ENCODE data around the gene DUSP2.

The DUSP2 gene, protein sequence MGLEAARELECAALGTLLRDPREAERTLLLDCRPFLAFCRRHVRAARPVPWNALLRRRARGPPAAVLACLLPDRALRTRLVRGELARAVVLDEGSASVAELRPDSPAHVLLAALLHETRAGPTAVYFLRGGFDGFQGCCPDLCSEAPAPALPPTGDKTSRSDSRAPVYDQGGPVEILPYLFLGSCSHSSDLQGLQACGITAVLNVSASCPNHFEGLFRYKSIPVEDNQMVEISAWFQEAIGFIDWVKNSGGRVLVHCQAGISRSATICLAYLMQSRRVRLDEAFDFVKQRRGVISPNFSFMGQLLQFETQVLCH

DNA sequence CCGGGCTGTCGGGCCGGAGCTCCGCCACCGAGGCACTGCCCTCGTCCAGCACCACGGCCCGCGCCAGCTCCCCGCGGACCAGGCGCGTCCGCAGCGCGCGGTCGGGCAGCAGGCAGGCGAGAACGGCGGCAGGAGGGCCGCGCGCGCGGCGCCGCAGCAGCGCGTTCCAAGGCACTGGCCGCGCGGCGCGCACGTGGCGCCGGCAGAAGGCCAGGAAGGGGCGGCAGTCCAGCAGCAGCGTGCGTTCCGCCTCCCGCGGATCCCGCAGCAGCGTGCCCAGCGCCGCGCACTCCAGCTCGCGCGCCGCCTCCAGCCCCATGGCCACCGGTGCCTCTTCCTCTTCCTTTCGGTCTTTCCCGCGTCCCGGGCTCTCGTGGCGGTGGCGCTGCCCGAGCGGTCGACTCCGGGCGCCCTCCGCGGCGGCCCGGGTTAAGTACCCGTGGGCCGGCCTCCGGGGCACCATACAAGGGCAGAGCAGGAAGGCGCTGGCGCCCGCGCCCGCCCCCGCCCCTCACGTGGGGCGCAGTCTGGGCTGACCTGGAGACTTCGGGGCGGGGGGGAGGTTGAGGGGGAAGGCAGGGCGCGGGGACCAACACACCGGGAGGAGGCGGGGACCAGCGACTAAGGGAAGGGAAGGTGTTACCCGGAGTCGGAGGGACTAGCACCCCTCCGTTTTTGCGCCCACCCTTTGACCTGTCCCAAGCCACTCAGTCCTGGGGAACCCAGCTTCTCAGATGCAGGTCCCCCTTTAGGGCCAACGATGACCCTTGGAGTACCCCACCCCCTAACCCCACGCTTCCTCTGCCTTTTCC is at the start of gene DUSP2:
TSS of gene DUSP2 (minus strand) at position 405 of the 812 bp plus-strand sequence. CDS start at position 319, 86 bp downstream.
- DNase-seq (peak; percentile 93), ATAC-seq (peak; percentile 60)

DNA sequence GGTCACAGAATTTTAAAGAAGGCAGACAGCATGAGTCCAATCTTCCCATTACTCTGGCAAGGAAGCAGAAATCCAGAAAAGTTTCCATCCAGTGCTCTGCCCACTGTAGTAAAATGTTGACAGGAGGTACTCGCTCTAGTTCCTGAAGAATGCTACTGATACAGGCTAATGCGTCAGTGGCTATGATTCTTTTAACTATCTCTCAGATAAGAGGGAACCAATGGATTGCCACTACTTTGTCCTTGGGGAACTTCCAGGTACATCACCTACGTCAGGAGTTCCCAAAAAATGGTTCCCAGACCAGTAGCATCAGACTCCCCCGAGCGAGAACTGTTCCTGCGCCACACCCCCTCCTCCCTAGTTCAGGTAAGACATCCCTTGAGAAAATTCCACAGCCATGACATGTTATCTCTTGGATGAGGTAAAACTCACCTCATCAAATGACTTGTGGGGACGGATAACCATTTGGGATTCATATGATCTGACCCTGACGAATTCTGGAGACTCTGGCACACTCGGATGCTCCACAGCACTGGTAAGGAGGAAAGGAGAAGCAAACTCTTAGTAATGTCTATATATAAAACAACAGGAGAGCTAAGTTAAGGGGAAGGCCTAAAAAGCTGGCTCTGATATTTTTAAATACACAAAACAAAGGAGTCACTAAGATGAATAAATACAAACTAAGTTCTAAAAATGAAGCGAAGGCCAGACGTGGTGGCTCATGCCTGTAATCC is 46.9 kb upstream of the DUSP2 start:
- ATAC-seq (no peak), DNase-seq (no peak)

DNA sequence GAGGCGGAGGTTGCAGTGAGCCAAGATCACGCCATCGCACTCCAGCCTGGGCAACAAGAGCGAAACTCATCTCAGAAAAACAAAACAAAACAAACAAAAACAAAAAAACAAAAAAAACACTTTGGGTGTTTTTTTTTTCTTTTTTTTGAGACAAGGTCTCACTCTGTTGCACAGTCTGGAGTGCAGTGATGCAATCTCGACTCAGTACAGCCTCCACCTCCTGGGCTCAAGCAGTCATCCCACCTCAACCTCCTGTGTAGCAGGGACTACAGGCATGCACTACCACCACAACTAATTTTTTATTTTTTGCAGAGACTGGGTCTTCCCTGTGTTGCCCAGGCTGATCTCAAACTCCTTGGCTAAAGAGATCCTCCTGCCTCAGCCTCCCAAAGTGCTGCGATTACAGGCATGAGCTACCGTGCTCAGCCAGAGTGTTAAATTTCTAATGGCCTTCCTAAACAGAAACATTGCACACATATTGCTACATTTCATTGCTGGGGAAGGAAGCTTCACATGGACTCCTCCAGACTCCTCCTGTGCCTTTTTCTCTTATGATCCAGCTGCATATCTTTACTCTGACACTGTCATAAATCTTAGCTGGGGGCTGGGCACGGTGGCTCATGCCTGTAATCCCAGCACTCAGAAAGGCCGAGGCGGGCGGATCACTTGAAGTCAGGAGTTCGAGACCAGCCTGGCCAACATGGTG is 43.7 kb upstream of the DUSP2 start:
- ATAC-seq (no peak), DNase-seq (no peak)

DNA sequence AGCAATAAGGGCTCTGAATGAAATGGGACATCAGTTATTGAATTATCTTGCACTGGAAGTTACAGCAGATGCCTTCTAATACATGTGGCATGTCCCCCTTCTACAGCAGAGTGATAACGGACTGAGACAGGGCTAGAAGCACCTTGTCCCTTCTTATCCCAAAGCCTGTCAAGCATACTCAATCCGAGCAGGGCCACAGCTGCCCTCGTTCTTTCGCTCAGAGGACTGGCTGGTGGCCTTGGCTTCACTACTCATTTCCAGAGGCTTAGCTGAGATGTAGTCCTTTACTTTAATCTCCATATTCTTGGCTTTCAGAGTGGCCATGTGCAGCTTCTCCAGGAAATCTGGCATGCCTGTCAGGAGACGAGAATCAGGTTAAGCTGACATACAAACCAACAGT is 41.3 kb upstream of the DUSP2 start:
- ATAC-seq (no peak), DNase-seq (no peak)

DNA sequence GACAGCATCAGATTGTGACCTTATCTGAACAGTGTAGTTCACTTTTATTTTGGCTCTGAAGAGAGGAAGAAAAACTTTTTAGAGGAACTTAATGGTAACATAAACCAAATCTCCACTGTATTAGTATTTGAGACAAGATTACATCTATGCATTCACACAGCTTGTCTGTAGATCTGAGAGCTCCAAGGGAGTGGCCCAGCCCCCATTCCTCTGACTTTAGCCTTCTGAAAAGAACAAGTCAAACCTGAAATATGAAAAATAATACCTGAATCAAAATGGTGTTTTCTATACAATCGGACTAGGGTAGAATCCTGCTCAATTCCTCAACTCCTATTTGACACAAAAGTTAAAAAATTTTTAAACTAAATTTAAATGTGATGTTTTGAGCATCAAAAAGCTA is 40.3 kb upstream of the DUSP2 start:
- no peak for ATAC-seq
- DNase-seq = no peak

DNA sequence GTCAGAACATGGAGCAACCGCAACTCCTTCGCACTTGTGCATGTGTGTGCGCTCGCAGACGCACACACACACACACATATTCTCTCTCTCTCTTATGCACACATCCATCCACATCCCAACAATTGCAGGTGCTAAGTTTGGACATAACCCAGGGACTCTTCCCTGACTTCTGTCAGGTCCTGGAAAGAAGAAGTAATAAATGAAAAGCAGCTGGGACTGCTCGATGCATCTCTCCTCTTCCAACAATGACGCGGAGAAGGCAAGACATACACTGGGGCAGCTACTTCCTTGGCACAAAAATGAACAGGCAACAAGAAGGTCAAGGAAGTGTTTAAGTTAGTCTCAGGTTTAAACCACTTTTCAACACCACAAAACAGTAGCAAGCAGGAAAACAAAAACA is 39.7 kb upstream of the DUSP2 start:
- ATAC-seq (no peak), DNase-seq (no peak)

DNA sequence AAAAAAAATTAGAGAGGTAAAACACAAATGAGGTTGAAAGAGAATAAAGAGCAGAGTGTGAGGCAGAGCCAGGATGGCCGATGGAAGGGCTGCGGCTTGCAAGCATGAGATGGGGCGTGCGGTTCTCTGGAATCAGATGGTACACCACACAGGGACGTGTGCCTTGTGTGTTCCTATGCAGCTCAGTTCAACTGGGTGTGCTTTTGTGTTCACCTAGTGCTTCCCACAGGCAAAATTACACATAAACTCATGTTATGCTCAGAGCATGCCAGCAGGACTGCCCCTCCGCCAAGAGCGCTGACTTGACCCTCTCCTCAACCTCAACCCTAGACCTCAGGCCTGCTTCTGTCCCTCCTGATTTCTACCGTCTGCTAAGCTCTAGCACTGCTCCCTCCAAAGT is 38.9 kb upstream of the DUSP2 start:
- no peak for ATAC-seq
- no peak for DNase-seq

DNA sequence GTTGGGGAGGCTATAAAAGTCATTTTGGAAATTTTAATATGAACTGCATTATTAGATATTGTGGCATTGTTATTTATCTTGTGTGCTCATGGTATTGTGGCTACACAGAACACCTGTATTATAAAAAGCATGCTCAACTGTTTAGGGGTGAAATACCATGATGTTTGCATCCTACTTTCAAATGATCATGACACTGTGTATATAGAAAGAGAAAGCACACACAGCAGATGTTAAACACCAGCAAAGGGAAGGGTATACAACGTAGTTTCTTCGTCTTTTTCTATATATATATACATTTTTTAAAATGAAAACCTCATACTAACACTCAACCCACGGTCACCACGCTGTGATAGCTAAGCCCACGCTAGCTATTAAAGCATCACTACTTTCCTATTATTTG is 36.3 kb upstream of the DUSP2 start:
- DNase-seq = no peak
- ATAC-seq = no peak

DNA sequence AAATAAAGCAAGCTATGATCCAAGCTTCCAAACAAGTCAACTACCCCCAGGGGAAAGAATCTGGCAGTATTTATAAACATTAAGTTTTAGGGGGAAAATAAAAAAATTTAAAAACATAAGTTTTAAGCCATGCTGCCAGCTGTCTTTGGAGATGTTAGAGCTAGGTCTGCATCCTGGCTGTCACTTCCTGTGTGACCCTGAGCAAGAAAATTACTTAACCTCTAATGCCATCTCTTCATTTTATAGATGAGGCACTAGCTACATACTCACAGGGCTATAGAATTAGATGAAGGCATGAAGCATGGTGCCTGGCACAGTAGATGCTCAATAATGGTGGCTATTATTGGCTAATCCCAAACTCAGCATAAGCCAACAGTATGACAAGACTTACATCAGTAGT is 35.3 kb upstream of the DUSP2 start:
- DNase-seq (no peak), ATAC-seq (no peak)

DNA sequence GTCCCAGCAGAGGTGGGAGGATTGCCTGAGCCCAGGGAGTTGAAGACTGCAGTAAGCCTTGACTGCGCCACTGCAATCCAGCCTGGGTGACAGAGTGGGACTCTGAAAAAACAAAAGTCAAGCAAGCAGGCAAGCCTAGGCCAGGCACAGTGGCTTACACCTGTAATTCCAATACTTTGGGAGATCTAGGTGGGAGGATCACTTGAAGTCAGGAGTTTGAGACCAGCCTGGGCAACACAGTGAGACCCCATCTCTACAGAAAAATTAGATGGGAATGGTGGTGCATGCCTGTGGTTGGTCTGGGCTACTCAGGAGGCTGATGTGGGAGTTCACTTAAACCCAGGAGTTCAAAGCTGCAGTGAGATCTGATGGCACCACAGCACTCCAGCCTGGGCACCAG is 34.8 kb upstream of the DUSP2 start:
- no peak for ATAC-seq
- DNase-seq = no peak

DNA sequence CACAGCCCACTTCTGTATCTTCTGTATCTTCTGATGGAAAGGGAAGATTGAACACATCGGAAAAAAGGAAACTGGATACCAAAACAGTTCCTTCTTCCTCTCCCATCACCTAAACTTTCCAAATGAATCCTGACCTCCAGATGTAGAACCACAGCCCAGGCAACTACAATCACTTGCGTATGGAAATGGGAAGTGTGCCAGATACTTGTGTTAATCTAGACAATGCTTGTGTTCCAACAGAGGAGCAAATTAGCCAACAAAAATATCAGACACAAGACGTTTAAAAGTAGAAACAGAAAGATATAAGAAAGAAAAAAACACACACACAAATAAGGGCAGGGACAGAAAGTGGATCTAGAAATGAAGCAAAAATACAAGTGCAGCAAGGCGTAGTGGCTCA is 31.4 kb upstream of the DUSP2 start:
- DNase-seq (no peak), ATAC-seq (no peak)

DNA sequence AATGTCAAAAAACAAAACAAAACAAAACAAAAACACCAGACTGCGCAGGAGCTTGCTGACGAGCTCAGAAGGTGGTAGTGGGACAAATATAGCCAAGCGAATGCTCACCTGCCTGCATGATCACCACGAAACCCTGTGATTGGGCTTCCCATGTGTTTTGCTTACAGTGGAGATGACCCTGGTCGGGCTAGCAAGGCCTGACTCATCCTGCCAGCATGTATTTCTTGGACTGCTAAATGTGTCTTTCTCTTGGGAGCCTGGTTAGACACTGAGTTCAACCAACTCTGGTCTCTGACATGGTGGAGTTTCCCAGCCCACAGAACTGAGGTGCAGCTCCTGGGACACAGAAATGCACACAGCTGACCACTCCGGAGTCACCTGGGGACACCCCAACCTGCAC is 30.7 kb upstream of the DUSP2 start:
- ATAC-seq (no peak), DNase-seq (no peak)

DNA sequence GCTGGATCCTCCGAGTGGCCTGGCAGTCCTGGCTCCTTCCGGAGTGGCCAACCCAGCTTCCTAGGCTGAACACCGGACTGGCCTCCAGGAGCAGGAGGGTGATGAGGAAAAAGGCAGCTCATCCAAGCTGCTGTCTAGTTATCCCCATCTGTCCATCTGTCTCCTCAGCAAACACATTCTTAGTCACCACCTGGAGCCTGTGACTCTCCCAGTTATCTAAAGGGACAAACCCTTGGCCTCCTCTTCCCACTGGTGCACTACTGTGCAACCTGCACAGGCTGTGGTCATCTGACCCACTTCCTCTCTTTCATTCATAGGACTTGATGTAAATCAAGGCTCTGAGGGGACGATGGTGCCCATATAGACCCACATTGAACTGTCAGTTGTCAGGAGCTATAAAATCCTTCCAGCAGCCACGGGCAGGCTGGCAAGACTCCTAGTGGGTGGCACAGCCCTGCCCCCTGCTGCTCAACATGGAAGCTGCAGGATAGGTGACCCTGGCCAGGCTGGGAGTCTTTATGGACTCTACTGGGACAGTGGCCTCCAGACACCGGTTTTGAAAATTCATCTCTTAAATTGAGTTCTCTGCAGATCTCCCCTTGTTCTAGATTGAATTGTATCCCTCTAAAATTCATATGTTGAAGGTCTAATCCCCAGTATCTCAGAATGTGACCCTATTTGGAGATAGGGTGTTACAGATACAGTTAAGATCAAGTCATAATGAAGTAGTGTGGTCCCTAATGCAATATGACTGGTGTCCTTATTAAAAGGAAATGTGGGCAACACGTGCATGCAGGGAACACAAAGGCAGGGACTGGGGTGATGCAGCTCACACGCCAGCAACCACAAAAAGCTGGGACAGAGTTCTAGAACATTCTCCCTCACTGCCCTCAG is 29.3 kb upstream of the DUSP2 start:
- DNase-seq = peak; percentile 90
- ATAC-seq = peak; percentile 96

DNA sequence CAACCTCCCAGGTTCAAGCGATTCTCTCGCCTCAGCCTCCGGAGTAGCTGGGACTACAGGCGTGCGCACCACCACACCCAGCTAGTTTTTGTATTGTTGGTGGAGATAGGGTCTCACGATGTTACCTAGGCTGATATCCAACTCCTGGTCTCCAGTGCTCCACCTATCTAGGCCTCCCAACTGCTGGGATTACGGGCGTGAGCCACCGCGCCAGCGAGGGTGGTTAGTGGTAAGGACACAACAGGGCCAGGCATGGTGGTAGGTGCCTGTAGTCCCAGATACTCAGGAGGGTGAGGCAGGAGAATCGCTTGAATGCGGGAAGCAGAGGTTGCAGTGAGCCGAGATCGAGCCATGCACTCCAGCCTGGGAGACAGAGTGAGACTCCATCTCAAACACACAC is 26.6 kb upstream of the DUSP2 start:
- ATAC-seq (no peak), DNase-seq (no peak)

DNA sequence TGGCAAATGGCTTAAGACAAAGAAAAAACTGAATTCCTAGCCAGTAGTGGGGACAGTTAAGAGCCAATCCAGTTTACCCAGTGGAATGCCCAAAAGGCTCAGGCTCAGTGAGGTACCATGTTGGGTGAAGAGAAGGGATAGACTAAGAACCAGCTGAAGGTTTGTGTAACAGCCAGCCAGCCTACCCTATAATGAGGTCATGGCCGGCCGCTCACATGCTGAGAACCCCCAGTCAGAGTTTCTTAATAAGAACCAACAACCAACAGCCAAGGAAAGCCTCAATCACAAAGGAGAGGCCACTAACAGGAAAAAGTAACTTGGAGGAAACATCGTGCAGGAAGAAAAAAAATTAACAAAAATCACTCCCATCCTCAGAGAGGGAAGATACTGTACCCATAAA is 25.4 kb upstream of the DUSP2 start:
- no peak for DNase-seq

DNA sequence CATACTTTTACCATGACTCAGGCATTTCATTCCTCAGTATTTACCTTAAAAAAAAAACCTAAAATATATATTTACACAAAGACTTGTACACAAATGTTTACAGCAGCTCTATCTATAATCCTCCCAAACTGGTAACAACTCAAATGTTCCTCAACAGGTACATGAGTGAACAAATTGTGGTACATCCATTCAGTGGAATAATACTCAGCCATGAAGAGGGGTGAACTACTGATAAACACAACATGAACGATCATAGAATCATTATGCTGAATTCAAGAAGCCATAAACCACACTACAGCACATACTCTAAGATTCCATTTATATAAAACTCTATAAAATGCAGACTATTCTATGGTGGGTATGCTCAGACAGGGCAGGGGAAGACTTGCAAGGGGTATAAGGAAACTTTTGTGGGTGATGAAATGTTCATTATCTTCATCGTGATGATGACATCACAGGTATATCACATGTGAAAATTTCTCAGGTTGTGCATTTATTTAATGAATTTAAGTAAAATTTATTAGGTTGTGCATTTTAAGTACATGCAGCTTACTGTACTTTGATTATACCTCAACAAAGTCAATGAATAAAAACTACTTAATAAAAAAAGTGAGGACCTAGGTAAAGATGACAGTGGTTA is 24.7 kb upstream of the DUSP2 start:
- DNase-seq (no peak), ATAC-seq (no peak)

More for the DNA sequence above, 25.4 kb upstream of the DUSP2 start:
- ATAC-seq = no peak

DNA sequence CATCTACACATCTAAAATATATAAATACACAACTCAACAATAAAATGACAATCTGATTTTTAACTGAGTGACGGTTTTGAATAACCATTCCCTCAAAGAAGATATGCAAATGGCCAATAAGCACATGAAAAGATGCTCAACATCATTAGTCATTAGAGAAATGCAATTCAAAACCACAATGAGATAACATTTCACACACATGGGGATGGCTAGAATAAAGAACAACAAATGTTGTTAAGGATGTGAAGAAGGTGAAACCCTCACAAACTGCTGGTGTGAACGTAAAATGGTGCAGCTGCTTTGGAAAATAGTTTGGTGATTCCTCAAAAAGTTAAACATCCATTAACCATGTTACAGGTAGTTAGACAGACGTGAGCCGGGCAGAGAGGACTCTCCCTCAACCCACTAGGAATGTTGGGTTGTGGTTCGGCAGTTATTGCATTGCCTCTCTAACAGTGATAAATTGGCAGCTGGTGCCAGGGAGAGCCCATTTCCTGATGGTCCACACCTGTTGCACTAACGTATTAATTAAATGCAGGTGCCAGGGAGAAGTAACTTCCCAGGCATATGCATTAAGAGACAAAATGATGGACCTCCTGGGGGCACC is 22.3 kb upstream of the DUSP2 start:
- no peak for ATAC-seq
- DNase-seq = no peak

DNA sequence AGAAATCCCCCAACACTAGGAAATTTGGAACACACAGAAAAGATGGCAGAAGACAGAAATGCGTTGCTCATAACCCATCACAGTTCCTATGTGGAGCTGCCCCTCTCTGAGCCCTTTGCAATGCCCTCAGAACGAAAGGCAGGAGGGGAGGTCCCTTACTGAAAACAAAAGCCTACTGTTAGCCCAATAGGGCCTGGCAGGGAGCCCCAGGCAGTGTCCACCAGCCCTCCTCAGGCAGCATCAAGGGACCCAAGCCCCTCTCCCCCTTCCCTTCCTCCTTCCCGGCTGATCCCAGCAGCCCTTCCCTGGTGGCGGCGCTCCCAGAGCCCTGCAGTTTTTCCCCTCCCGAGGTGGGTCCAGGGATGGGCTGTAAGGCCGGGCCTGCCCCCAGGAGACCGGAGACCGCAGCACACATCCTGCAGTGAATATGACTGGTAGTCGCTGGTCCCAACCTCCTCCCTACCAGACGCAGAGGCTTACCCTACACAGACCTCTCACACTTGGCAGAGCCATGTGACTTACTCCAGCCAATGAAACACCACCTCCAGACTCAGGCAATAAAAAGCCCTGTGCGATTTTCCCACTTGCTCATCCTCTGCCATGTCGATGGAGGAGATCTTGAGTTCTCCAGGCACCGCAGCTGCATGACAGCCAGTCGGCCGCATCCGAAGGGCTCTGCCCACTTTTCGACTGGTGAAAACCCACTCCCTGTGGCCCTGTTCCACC is 19.4 kb upstream of the DUSP2 start:
- DNase-seq (peak; percentile 81), ATAC-seq (peak; percentile 82)

DNA sequence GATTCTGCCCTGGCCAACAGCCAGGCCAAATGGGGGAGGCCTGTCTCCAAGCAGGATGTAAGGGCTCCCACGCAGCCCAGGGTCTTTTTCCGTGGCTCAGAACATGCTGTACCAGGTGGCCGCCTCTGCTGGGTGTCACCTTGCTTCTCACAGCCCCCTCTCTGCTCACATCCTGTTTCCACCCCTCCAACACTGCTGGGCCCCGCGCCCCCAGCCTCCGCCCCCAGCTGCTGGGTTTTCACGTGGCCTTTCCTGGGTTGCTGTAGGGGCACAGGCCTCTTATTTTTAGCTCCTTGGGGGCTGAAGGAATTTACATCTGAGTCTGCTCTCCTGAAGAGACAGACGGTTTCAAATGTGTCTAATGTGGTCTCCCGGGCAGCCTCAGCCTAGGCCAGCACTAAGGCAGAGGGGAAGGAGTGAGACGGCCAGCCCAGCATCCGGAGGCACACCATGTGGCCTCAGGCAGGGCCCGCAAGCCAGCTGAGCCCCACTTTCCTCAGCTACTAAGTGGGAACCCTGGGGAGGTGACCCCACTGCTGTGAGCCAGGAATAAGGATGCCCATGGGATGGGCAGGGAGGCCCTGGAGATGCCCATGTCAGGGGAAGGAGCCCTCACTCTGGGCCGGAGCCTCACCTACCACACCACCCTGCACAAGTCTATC is 18.7 kb upstream of the DUSP2 start:
- peak; percentile 91 for DNase-seq

More for the DNA sequence above, 18.7 kb upstream of the DUSP2 start:
- peak; percentile 72 for ATAC-seq

Data from stimulated activated naive CD8-positive, alpha-beta T cell treated with anti-CD3 and anti-CD28 coated beads, Interleukin-15, Interleukin-2, amounts not matched to agents 100 U/mL and 50 U/mL, for 24 hours (primary cell).